Hepatocyte (in vitro differentiated cells): ENCODE results near the gene LARP6.

Experiments used
- CTCF ChIP-seq: fragments of 200-600 bp; sonication (generic); IDR thresholded peaks from 2 replicates; pipeline ENCODE4 v1.5.1; 2016; ENCODE audit warnings: antibody characterized with exemption, mild to moderate bottlenecking; ENCODE audit not compliant: poor library complexity
- EZH2 ChIP-seq: fragments of 200-600 bp; sonication (generic); IDR thresholded peaks from 2 replicates; pipeline ENCODE4 v1.6.1; 2016; ENCODE audit warnings: antibody characterized with exemption, mild to moderate bottlenecking, borderline replicate concordance
- EZH2phosphoT487 ChIP-seq: fragments of 200-600 bp; sonication (generic); IDR thresholded peaks from one replicate; pipeline ENCODE4 v1.6.1; 2018; ENCODE audit warnings: antibody characterized with exemption, mild to moderate bottlenecking, low read depth, moderate library complexity; ENCODE audit not compliant: unreplicated experiment, severe bottlenecking

GRCh38 chr15:70801109-70801508 is 52.8 kb downstream of the LARP6 start:
- TF ChIP-seq CTCF (no peak), EZH2phosphoT487 (no peak), EZH2 (no peak)
